ENCODE results near the gene SH3BGR. TPM values are rescaled to one million over a fixed set of nuclear protein-coding genes. Genes with fewer than 3 reads are reported as not detected.

The SH3BGR gene
- total RNA-seq, 8 experiments from 2014 or later, result 2.3 to 33.8 (median 7.3) TPM

DNA sequence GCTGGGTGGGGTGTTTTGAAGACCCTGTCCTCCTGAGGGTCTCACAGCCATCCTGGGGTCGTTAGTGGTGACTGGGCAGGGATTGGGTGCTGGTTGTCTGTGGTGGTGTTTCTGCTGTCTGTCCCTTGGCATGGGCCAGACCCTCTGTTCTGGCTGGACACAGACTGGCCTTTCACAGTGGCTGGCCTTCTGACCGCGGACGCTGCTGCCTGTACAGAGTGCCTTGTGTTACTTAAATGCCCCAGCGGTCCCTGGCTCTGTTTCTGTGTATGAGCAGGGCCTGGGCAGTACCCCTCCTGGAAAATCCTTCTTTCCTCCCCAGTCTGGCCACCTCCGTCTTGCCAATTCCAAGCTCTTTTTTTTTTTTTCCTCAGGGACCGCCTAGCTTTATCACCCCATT, 50.9 kb downstream of the SH3BGR start:
- H3K4me3 ChIP-seq, result no peak overlapping the region
- WGBS, 10 experiments, result 75 to 100% (median 87%) methylated on average over 1 to 6 of the region's 7 CpGs; no CpG with 5 or more reads in 4 of the 10 experiments
- no peaks in the 10 kb centered on the region for H3K4me1 ChIP-seq (replicated peaks in 1 of 2)
- in situ Hi-C loops (cut with MboI; ENCODE audit: low pct_unique_long_range_greater_than_20kb in 2 of 9, low sequenced_read_pairs in 9 of 9, unreplicated experiment in 9 of 9), result loop anchor here in 5 of 9 experiments (25.0 kb wide), 2 partner anchors 210 to 610 kb away; no protein-coding TSS in a partner anchor
- no peak for ATAC-seq (replicated peaks in 6 of 8)
- H3K27ac ChIP-seq, result no peak overlapping the region

- Histone ChIP-seq H3K27ac (no peak overlapping the region), H3K4me1 (replicated peaks in 1 of 2) (no peaks in the 10 kb centered on the region), H3K4me3 (no peak overlapping the region)
- in situ Hi-C loops (cut with MboI; ENCODE audit: low pct_unique_long_range_greater_than_20kb in 2 of 9, low sequenced_read_pairs in 9 of 9, unreplicated experiment in 9 of 9), result loop anchor here in 5 of 9 experiments (25.0 kb wide), 2 partner anchors 209 to 609 kb away; no protein-coding TSS in a partner anchor
- WGBS, 10 experiments, result 0 to 100% (median 25%) methylated on average over 1 of the region's 1 CpG; no CpG with 5 or more reads in 2 of the 10 experiments
- ATAC-seq (replicated peaks in 6 of 8), result no peak
Measured at GRCh38 chr21:39503123-39503762, 51.5 kb downstream of the SH3BGR start.

- 33 to 100% (median 74%) methylated on average over 1 to 4 of the region's 6 CpGs; no CpG with 5 or more reads in 4 of the 10 experiments for WGBS, 10 experiments
- Histone ChIP-seq H3K27ac (no peak overlapping the region), H3K4me3 (no peak overlapping the region), H3K4me1 (replicated peaks in 1 of 2) (no peaks in the 10 kb centered on the region)
- no peak for ATAC-seq (replicated peaks in 6 of 8)
- in situ Hi-C loops (cut with MboI; ENCODE audit: low pct_unique_long_range_greater_than_20kb in 2 of 9, low sequenced_read_pairs in 9 of 9, unreplicated experiment in 9 of 9), result loop anchor here in 5 of 9 experiments (25.0 kb wide), 2 partner anchors 208 to 608 kb away; no protein-coding TSS in a partner anchor
Measured at GRCh38 chr21:39504230-39504629, 52.5 kb downstream of the SH3BGR start.

- Histone ChIP-seq H3K4me1 (replicated peaks in 1 of 2) (peaks cover under 1 to 3% of the 10 kb centered on the region in 2 donors), H3K4me3 (no peak overlapping the region), H3K27ac (no peak overlapping the region)
- no peak for ATAC-seq (replicated peaks in 6 of 8)
- WGBS, 10 experiments, result 38% methylated on average over 1 of the region's 1 CpG; no CpG with 5 or more reads in 9 of the 10 experiments
- in situ Hi-C loops (cut with MboI; ENCODE audit: low pct_unique_long_range_greater_than_20kb in 2 of 9, low sequenced_read_pairs in 9 of 9, unreplicated experiment in 9 of 9), result loop anchor here in 5 of 9 experiments (10.0 to 25.0 kb wide), 3 partner anchors 202 to 602 kb away; no protein-coding TSS in a partner anchor
Measured at GRCh38 chr21:39510240-39510639, 58.5 kb downstream of the SH3BGR start.

DNA sequence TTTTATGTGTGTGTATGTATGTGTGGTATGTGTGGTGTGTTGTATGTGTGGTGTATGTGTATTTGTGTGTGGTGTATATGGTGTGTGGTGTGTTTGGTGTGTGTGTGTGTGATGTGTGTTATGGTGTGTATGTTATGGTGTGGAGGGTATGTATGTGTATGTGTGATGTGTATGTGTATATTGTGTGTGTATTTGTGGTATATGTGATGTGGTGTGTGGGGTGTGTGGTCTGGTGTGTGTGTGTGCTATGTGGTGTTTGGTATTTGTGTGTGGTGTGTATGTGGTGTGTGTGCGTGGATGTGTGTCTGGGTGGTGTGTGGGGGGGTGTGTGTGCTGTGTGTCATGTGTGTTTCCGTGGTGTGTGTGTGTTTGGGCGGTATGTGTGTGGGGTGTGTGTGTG, 59.3 kb downstream of the SH3BGR start:
- 53 to 100% (median 100%) methylated on average over 1 to 3 of the region's 3 CpGs; no CpG with 5 or more reads in 5 of the 10 experiments for WGBS, 10 experiments
- in situ Hi-C loops (cut with MboI; ENCODE audit: low pct_unique_long_range_greater_than_20kb in 2 of 9, low sequenced_read_pairs in 9 of 9, unreplicated experiment in 9 of 9), result loop anchor here in 5 of 9 experiments (10.0 to 25.0 kb wide), 3 partner anchors 201 to 601 kb away; no protein-coding TSS in a partner anchor
- no peak for ATAC-seq (replicated peaks in 6 of 8)

DNA sequence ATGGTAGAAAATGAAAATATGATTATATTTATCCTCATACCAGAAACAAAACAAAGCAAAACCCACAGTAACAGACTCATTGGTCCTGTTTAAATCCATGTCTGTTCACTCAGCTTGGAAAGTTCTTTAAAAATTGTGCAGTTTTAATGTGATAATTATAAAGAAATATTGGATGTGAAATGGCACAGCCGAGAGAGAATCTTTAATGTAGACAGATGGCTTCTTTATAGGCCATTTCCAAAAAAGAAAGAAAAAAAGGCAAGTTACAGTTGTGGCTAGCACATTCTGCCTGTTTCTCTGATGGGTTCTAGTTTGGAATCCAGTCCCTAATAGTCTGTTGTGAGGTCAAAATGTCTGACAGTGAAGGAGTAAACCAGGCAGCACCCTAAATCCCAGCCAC, 62.0 kb downstream of the SH3BGR start:
- Histone ChIP-seq H3K4me3 (no peak overlapping the region), H3K27ac (no peak overlapping the region), H3K4me1 (replicated peaks in 1 of 2) (peaks cover 11 to 12% of the 10 kb centered on the region in 2 donors)
- in situ Hi-C loops (cut with MboI; ENCODE audit: low pct_unique_long_range_greater_than_20kb in 2 of 9, low sequenced_read_pairs in 9 of 9, unreplicated experiment in 9 of 9), result loop anchor here in 5 of 9 experiments (10.0 to 25.0 kb wide), 3 partner anchors 199 to 599 kb away; no protein-coding TSS in a partner anchor
- no peak for ATAC-seq (replicated peaks in 6 of 8)
- 33 to 100% (median 83%) methylated on average over 1 of the region's 1 CpG; no CpG with 5 or more reads in 4 of the 10 experiments for WGBS, 10 experiments

More for the DNA sequence above, 59.3 kb downstream of the SH3BGR start:
- H3K27ac ChIP-seq, result no peak overlapping the region
- H3K4me3 ChIP-seq, result no peak overlapping the region
- peaks cover 9 to 11% of the 10 kb centered on the region in 2 donors for H3K4me1 ChIP-seq (replicated peaks in 1 of 2)

DNA sequence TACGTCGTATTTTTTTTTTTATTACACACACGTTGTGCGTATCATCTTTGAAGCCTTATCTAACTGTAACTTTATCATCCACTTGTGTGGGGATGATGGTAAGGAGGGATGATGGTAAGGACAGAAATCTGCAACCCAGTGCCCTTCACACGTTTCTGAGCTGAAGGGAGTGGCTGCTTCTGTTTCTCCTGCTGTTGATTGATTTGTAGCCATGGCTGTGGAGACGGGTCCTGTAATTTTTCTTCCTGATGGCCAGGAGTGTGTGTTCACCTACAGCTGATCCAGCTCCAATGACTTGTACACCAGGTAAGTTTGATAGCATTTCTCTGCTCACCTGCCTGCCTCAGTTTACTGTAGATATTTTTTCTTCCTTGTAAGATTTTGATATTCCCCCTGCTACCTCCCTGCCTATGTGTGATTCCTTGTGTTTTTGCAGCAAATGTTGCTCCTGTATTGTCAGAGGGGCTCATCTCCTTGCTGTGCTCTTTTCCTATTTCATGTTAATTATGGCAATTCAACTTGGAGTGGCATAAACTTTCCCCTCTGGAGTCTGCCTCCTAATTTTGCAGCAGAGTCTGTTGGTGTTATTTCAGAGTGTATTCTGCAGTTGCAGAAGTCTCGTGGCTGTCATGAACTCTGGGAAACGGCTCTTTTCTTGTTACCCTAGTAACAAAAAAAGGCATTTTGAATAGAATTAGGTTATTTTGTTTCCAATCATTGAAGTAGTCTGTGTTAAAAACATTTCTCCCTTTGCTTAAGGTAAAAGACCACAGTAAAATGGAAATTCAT, 64.1 kb downstream of the SH3BGR start:
- ATAC-seq (replicated peaks in 6 of 8), result peak in 4 of 8 experiments; percentile 9 to 45 (median 33)
- 7 to 80% (median 53%) methylated on average over 2 to 8 of the region's 8 CpGs for WGBS, 10 experiments
- in situ Hi-C loops (cut with MboI; ENCODE audit: low pct_unique_long_range_greater_than_20kb in 2 of 9, low sequenced_read_pairs in 9 of 9, unreplicated experiment in 9 of 9), result loop anchor here in 6 of 9 experiments (5.0 to 25.0 kb wide), 4 partner anchors 196 to 596 kb away; no protein-coding TSS in a partner anchor

DNA sequence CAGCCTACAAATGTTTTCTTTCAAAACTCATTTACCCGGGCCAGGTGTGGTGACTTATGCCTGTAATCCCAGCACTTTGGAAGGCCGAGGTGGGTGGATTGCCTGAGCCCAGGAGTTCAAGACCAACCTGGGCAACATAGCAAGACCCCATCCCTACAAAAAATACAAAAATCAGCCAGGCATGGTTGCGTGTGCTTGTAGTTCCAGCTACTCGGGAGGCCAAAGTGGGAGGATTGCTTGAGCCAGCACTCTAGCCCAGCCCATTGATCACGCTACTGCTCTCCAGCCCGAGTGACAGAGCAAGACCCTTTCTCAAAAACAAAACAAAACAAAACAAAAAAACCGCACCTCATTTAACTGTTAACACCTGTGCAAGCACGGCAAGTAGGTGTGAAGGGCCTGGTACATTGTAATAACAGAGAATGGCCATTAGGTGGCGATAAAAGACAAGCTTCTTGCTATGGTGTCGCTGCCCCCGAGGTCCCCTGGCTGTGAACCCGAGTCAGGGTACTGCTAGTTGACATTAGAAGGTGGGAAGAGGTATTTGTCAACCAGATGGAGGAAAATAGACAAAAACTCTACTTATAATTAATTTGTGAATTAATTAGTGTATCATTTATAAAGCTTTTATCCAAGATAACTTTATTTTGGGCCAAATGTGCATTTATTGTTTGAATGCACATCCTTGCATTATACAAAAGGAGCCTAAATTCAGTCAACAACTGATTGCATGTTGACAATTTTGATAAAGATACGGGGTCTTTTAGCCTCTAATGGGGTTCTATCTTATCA, 66.5 kb downstream of the SH3BGR start:
- ATAC-seq (replicated peaks in 6 of 8), result peak; percentile 65 to 89 (median 76)
- 0 to 70% (median 15%) methylated on average over 1 to 13 of the region's 13 CpGs for WGBS, 10 experiments
- Histone ChIP-seq H3K27ac (no peak overlapping the region), H3K4me1 (replicated peaks in 1 of 2) (peaks cover 11 to 12% of the 10 kb centered on the region in 2 donors), H3K4me3 (no peak overlapping the region)
- in situ Hi-C loops (cut with MboI; ENCODE audit: low pct_unique_long_range_greater_than_20kb in 2 of 9, low sequenced_read_pairs in 9 of 9, unreplicated experiment in 9 of 9), result loop anchor here in 6 of 9 experiments (5.0 to 25.0 kb wide), 4 partner anchors 194 to 594 kb away; no protein-coding TSS in a partner anchor

More for the DNA sequence above, 64.1 kb downstream of the SH3BGR start:
- H3K4me1 ChIP-seq (replicated peaks in 1 of 2), result peaks cover 11 to 12% of the 10 kb centered on the region in 2 donors
- no peak overlapping the region for H3K27ac ChIP-seq
- H3K4me3 ChIP-seq, result no peak overlapping the region

DNA sequence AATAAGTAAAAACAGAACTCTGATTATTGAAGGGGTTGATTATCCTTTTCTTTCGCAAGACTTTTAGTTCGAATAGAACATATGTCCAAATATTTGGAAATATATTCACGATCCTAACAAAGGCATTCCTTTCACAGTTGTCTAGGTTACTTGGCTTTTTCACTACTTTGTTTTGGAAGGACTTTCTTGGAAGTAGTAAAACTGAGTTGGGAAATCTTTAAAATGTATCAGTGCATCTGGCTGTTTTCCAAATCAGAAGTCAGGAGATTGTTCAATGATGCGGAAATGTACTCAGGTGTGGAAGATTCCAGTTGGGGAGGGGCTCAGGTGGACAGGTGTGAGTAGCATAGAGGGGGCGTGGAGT, 67.1 kb downstream of the SH3BGR start:
- Histone ChIP-seq H3K4me1 (replicated peaks in 1 of 2) (peaks cover 11 to 12% of the 10 kb centered on the region in 2 donors), H3K27ac (no peak overlapping the region), H3K4me3 (no peak overlapping the region)
- ATAC-seq (replicated peaks in 6 of 8), result no peak
- in situ Hi-C loops (cut with MboI; ENCODE audit: low pct_unique_long_range_greater_than_20kb in 2 of 9, low sequenced_read_pairs in 9 of 9, unreplicated experiment in 9 of 9), result loop anchor here in 6 of 9 experiments (5.0 to 25.0 kb wide), 4 partner anchors 193 to 593 kb away; no protein-coding TSS in a partner anchor
- 32 to 83% (median 66%) methylated on average over 2 to 5 of the region's 5 CpGs; no CpG with 5 or more reads in 1 of the 10 experiments for WGBS, 10 experiments

DNA sequence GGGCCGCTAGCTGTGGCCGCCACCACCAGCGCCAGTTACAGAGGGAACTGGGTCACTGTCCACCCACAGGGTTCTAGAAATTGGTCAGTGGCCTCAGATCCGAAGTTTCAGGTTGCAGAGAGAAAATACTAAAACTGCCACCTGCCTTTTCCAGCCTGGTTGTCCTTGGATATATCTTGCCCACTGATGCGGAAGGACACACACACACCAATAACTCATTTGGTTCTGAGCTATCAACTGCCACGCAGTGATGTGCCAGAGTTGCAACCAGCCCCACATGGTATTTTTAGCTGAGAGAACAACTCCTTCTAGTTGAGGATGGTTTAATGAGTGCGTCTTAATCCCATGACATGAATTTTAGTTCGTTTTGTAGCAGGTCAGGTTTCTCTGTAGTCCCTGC, 68.1 kb downstream of the SH3BGR start:
- no peak overlapping the region for H3K27ac ChIP-seq
- peak in 3 of 8 experiments; percentile 21 to 31 (median 27) for ATAC-seq (replicated peaks in 6 of 8)
- no peak overlapping the region for H3K4me3 ChIP-seq
- in situ Hi-C loops (cut with MboI; ENCODE audit: low pct_unique_long_range_greater_than_20kb in 2 of 9, low sequenced_read_pairs in 9 of 9, unreplicated experiment in 9 of 9), result loop anchor here in 6 of 9 experiments (5.0 to 25.0 kb wide), 4 partner anchors 192 to 592 kb away; no protein-coding TSS in a partner anchor
- peaks cover 9 to 11% of the 10 kb centered on the region in 2 donors for H3K4me1 ChIP-seq (replicated peaks in 1 of 2)
- 0 to 94% (median 86%) methylated on average over 1 to 8 of the region's 8 CpGs for WGBS, 10 experiments

- ATAC-seq (replicated peaks in 6 of 8), result peak in 1 of 8 experiments; percentile 73
- Histone ChIP-seq H3K4me3 (no peak overlapping the region), H3K27ac (no peak overlapping the region), H3K4me1 (replicated peaks in 1 of 2) (peaks cover 9 to 15% of the 10 kb centered on the region in 2 donors)
- in situ Hi-C loops (cut with MboI; ENCODE audit: low pct_unique_long_range_greater_than_20kb in 2 of 9, low sequenced_read_pairs in 9 of 9, unreplicated experiment in 9 of 9), result loop anchor here in 5 of 9 experiments (25.0 kb wide), 2 partner anchors 189 to 589 kb away; no protein-coding TSS in a partner anchor
Measured at GRCh38 chr21:39523399-39523798, 71.6 kb downstream of the SH3BGR start.

GRCh38 chr21:39523915-39524314, 72.1 kb downstream of the SH3BGR start:
- Histone ChIP-seq H3K27ac (no peak overlapping the region), H3K4me3 (no peak overlapping the region), H3K4me1 (replicated peaks in 1 of 2) (peaks cover 9 to 16% of the 10 kb centered on the region in 2 donors)
- no peak for ATAC-seq (replicated peaks in 6 of 8)
- WGBS, 10 experiments, result 0% methylated on average over 1 of the region's 1 CpG; no CpG with 5 or more reads in 9 of the 10 experiments
- in situ Hi-C loops (cut with MboI; ENCODE audit: low pct_unique_long_range_greater_than_20kb in 2 of 9, low sequenced_read_pairs in 9 of 9, unreplicated experiment in 9 of 9), result loop anchor here in 5 of 9 experiments (25.0 kb wide), 2 partner anchors 188 to 588 kb away; no protein-coding TSS in a partner anchor

Data from motor neuron (in vitro differentiated cells).